Measurements from ENCODE around the gene CIC.

DNA sequence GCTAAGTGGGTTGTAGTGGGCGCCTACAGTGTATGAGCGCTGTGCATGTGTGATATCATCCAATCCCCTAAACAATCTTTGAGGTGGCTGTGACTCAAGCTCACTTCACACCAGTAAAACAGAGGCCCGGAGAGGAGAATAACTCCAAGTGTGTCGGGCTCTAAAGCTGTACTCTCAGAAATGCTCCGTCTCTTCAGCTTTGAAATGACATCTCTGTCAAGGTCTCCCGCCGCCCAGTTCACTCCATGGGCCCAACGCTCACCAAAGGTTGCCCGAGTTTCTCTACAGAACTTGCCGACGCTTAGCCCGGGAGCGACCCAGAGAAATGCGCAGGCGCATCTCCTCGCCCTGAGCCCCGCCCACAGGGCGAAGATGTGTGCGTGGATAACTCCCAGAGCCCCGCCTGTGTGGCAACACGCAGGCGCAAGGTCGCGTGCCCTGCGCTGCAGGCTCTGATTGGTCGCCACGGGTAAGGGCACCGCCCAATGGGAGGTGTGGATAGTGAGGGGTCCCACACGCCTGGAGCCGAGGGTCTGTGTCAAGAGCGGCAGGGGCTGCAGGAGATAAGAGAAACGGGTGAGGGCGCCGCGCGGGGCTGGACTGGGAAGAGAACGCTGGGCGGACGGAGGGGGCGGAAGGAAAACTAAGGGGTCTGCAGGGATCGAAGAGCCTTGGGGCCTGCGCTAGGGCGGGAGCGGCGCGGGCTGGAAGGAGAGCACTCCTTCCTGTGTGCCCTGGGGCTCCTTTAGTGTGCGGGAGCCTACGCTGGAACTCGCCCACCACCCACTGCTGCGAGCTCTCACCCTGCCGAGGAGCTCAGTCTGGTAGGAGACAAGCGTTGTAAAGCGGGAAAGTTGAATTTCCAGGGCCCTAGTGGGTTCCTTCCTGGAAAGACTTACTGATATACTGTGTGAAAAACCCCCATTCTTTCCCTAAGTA is 49.0 kb upstream of the CIC start, which contains the start of gene ZNF526:
- TF ChIP-seq POLR2A (IDR thresholded peaks at IDR 0.05; ENCODE audit: low read depth, low read length) (peak; percentile 91), ZZZ3 (IDR thresholded peaks at IDR 0.05; ENCODE audit: control insufficient read depth, insufficient read length, low read depth) (no peak), GABPA (IDR thresholded peaks at IDR 0.05; ENCODE audit: low read depth) (no peak), RFX5 (IDR thresholded peaks at IDR 0.05; ENCODE audit: low read depth, low read length) (peak; percentile 67; the same call in 1 of the 2 replicates), MXI1 (IDR thresholded peaks at IDR 0.05; ENCODE audit: low read depth, low read length) (peak; percentile 88), SREBF2 (IDR thresholded peaks at IDR 0.05; ENCODE audit: low read length) (no peak), EED (IDR thresholded peaks at IDR 0.05; ENCODE audit: low read depth) (no peak), ZNF384 (IDR thresholded peaks at IDR 0.05; ENCODE audit: borderline replicate concordance, low read depth, low read length) (no peak)
- TF ChIP-seq, protein P1, sequence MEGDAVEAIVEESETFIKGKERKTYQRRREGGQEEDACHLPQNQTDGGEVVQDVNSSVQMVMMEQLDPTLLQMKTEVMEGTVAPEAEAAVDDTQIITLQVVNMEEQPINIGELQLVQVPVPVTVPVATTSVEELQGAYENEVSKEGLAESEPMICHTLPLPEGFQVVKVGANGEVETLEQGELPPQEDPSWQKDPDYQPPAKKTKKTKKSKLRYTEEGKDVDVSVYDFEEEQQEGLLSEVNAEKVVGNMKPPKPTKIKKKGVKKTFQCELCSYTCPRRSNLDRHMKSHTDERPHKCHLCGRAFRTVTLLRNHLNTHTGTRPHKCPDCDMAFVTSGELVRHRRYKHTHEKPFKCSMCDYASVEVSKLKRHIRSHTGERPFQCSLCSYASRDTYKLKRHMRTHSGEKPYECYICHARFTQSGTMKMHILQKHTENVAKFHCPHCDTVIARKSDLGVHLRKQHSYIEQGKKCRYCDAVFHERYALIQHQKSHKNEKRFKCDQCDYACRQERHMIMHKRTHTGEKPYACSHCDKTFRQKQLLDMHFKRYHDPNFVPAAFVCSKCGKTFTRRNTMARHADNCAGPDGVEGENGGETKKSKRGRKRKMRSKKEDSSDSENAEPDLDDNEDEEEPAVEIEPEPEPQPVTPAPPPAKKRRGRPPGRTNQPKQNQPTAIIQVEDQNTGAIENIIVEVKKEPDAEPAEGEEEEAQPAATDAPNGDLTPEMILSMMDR (IDR thresholded peaks at IDR 0.05 in 2 of 3, conservative IDR thresholded peaks at IDR 0.05 in 1 of 3; ENCODE audit: control insufficient read depth in 2 of 3, extremely low read depth in 1 of 3, insufficient read depth in 1 of 3, low read depth in 3 of 3, low read length in 3 of 3): no peak
- TF ChIP-seq, protein P2, sequence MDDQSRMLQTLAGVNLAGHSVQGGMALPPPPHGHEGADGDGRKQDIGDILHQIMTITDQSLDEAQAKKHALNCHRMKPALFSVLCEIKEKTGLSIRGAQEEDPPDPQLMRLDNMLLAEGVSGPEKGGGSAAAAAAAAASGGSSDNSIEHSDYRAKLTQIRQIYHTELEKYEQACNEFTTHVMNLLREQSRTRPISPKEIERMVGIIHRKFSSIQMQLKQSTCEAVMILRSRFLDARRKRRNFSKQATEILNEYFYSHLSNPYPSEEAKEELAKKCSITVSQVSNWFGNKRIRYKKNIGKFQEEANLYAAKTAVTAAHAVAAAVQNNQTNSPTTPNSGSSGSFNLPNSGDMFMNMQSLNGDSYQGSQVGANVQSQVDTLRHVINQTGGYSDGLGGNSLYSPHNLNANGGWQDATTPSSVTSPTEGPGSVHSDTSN (IDR thresholded peaks at IDR 0.05; ENCODE audit: insufficient replicate concordance, low read depth, low read length): no peak
- TF ChIP-seq, protein P3, sequence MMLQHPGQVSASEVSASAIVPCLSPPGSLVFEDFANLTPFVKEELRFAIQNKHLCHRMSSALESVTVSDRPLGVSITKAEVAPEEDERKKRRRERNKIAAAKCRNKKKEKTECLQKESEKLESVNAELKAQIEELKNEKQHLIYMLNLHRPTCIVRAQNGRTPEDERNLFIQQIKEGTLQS (IDR thresholded peaks at IDR 0.05; ENCODE audit: borderline replicate concordance, extremely low read depth, low read depth, low read length): peak; percentile 77; the same call in 1 of the 2 replicates

Measured in GM12878 (cell line).